ENCODE measurements around the gene CSTF1.

Gene CSTF1

DNA sequence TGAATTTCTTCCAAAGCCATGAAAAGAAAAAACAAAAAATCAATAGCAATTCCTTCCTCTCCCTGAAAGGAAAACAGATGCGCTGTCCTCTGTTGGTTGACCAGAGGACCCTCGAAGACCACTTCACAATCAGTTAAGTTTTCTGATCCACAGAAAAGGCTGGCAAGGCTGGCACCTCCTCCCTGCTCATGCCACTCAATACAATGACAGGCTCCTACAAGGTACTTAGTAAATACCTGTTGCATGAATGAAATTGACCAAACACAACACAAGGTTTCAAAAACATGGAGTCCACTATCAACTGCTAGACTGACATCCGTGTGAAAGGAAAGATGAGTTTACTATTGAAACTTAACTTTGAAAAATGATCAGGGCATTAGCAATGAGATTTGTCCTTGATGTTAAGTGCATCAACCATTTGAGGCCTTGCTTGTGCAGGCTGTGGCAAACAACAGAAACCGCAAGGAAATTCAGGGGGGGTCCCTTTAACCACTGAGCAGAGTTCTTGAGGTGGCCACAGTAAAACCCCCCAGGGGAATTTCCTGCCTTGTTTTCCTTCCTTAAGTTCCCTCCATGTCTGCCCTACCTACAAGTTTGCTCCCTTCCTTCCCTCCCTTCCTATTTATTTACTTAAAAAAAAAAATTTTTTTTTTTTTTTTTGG lies 48.0 kb downstream of the CSTF1 start:
- Histone ChIP-seq H3K27me3 (ENCODE audit: control insufficient read depth, insufficient read depth, low read length) (no peaks in the 10 kb centered on the region), H3K36me3 (ENCODE audit: control insufficient read depth, insufficient read depth, low read length) (no peaks in the 10 kb centered on the region), H3K27ac (no peak overlapping the region), H3K79me2 (no peaks in the 10 kb centered on the region), H3K4me2 (ENCODE audit: low read length) (no peak overlapping the region), H3K4me3 (ENCODE audit: low read depth, low read length) (no peak overlapping the region), H3K9me3 (ENCODE audit: control insufficient read depth, low read length) (no peaks in the 10 kb centered on the region), H3K9ac (no peak overlapping the region), H2AFZ (no peak overlapping the region), H3K4me1 (no peaks in the 10 kb centered on the region)
- no peak for TF ChIP-seq CTCF (IDR thresholded peaks at IDR 0.05)

DNA sequence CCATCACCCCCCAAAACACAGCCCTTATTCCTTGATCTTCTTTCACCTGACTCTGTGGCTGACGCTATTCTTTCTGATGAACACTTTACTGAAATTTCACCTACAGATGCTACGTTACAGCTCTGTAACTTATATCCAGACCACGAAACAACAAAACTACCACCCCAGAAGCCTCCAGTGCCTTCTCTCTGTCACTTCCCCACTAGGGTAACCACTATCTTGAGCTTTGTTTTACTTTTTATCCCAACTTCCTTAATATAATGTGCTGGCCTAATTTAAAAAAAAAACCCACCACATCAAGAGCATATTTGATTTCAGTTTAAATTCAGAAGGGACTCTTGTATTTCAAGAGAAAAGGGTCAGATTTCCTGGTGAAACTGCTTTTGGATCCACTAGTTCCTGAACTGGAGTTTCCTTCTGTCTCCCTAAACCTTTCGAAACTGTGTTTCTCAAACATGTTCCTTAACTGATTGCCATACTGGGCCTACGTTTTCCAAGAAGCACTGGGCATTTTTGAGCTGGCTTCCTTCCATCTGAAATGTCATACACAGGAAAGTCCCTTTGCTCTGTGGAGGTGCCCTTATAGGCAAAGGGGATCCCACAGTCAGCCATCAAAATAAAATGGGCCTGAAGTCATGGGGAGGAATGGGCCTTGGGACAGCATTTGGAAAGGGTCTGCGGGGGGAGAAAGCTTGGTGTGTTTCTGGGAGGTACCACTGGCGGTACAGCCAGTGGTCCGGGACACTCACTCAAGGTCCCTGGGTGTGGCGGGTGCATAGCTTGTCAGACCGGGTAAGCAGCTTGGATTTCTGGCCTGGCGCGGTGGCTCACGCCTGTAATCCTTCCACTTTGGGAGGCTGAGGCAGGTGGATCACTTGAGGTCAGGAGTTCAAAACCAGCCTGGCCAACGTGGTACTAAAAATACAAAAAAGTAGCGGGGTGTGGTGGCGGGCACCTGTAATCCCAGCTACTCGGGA lies 50.2 kb downstream of the CSTF1 start:
- H3K9ac ChIP-seq, result no peak overlapping the region
- no peaks in the 10 kb centered on the region for H3K9me3 ChIP-seq (ENCODE audit: control insufficient read depth, low read length)
- no peaks in the 10 kb centered on the region for H3K4me1 ChIP-seq
- H3K4me3 ChIP-seq (ENCODE audit: low read depth, low read length), result no peak overlapping the region
- no peak for TF ChIP-seq CTCF (IDR thresholded peaks at IDR 0.05)
- no peaks in the 10 kb centered on the region for H3K36me3 ChIP-seq (ENCODE audit: control insufficient read depth, insufficient read depth, low read length)
- H2AFZ ChIP-seq, result no peak overlapping the region
- H3K27ac ChIP-seq, result no peak overlapping the region
- H3K4me2 ChIP-seq (ENCODE audit: low read length), result no peak overlapping the region
- H3K27me3 ChIP-seq (ENCODE audit: control insufficient read depth, insufficient read depth, low read length), result no peaks in the 10 kb centered on the region
- H3K79me2 ChIP-seq, result no peaks in the 10 kb centered on the region

DNA sequence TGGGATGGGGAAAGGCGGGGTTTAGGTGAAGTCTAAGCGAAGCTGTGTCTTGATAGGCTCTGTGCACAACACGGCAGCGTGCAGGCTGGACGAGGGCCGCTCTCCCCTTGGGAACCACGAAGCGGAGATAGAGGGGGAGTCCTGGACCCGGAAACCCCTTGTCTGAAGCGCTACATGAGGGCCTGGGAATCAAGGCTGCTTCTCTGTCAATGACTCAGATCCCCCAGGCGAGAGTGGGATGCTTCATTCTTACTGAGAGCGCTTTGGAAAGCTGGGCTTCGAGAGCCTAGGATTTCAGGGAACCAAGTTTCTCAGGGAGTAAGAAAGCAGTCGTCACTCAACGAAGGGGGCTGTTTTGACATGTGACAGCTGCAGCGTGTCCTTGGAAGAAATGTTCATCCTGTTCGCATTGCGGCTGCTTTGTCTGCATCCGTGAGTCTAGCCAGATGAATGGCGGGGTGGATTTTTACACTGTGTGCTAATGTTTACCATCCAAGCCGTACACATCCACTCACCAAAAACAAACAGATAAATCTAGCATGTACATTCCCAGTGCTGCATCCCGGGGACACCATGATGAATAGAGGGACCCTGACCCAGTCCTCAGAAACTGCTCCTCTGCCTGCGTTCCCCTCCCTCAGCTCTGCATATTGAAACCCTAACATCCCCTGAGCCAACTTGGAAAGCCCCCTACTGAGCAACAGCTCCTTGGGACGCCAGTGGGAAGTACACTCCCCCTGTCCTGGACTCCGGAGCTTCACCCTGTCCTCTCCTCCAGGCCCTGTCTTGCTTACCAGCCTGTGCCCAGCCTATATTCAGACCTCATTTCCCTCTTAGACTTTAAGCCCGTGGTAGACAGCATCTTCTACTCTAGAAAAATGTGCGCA lies 51.5 kb downstream of the CSTF1 start:
- Histone ChIP-seq H3K9ac (no peak overlapping the region), H3K9me3 (ENCODE audit: control insufficient read depth, low read length) (no peaks in the 10 kb centered on the region), H3K79me2 (no peaks in the 10 kb centered on the region), H3K4me1 (no peaks in the 10 kb centered on the region), H3K27ac (no peak overlapping the region), H3K4me2 (ENCODE audit: low read length) (no peak overlapping the region), H3K27me3 (ENCODE audit: control insufficient read depth, insufficient read depth, low read length) (no peaks in the 10 kb centered on the region), H3K4me3 (ENCODE audit: low read depth, low read length) (no peak overlapping the region), H3K36me3 (ENCODE audit: control insufficient read depth, insufficient read depth, low read length) (no peaks in the 10 kb centered on the region), H2AFZ (no peak overlapping the region)
- TF ChIP-seq CTCF (IDR thresholded peaks at IDR 0.05), result no peak

- no peak overlapping the region for H2AFZ ChIP-seq
- no peaks in the 10 kb centered on the region for H3K4me1 ChIP-seq
These were observed 52.7 kb downstream of the CSTF1 start for GRCh38 chr20:56445130-56445529.

More at GRCh38 chr20:56445130-56445529, 52.7 kb downstream of the CSTF1 start:
- Histone ChIP-seq H3K79me2 (no peaks in the 10 kb centered on the region), H3K27me3 (ENCODE audit: control insufficient read depth, insufficient read depth, low read length) (no peaks in the 10 kb centered on the region), H3K9ac (no peak overlapping the region), H3K4me2 (ENCODE audit: low read length) (no peak overlapping the region), H3K4me3 (ENCODE audit: low read depth, low read length) (no peak overlapping the region), H3K36me3 (ENCODE audit: control insufficient read depth, insufficient read depth, low read length) (no peaks in the 10 kb centered on the region), H3K9me3 (ENCODE audit: control insufficient read depth, low read length) (no peaks in the 10 kb centered on the region), H3K27ac (no peak overlapping the region)
- no peak for TF ChIP-seq CTCF (IDR thresholded peaks at IDR 0.05)

All from parathyroid adenoma (tissue), 2 donors.